Measurements from ENCODE around the gene IFIT3. TPM values are rescaled to one million over a fixed set of nuclear protein-coding genes. Genes with fewer than 3 reads are reported as not detected.

IFIT3 gene
- total and polyA plus RNA-seq, 9 of the 15 experiments (the other 6 are each of a cell fraction or from before 2014, with no cell fraction given): 0.23 to 2.2 (median 0.77) TPM

- TF ChIP-seq KLF6 (CRISPR knock-in tag; IDR thresholded peaks at IDR 0.05; ENCODE audit: borderline replicate concordance) (peak; percentile 94), SMAD4 (CRISPR knock-in tag; conservative IDR thresholded peaks at IDR 0.05) (peak; percentile 94), NCOA2 (IDR thresholded peaks at IDR 0.05; ENCODE audit: partially characterized antibody in 2 of 2) (no peak), HDAC2 (IDR thresholded peaks at IDR 0.05) (no peak), TCF7 (IDR thresholded peaks at IDR 0.05; ENCODE audit: borderline replicate concordance) (no peak), L3MBTL2 (IDR thresholded peaks at IDR 0.05) (no peak), MCM5 (IDR thresholded peaks at IDR 0.05; ENCODE audit: low read depth) (no peak), CEBPZ (IDR thresholded peaks at IDR 0.05; ENCODE audit: borderline replicate concordance, low read depth, low read length) (no peak), CAMTA2 (CRISPR knock-in tag; conservative IDR thresholded peaks at IDR 0.05) (no peak), RNF2 (IDR thresholded peaks at IDR 0.05) (no peak), HDAC8 (tag; IDR thresholded peaks at IDR 0.05) (no peak), POLR2AphosphoS5 (IDR thresholded peaks at IDR 0.05; ENCODE audit: control insufficient read depth, insufficient read depth, low read depth, low read length) (no peak), E2F6 (IDR thresholded peaks at IDR 0.05; ENCODE audit: borderline replicate concordance in 1 of 2, extremely low read depth in 1 of 2, insufficient read depth in 1 of 2, insufficient read length in 1 of 2, low read depth in 1 of 2, low read length in 1 of 2, poor library complexity in 1 of 2, severe bottlenecking in 1 of 2) (no peak), ETV1 (tag; conservative IDR thresholded peaks at IDR 0.05; ENCODE audit: low read depth) (no peak), ZNF232 (CRISPR knock-in tag; IDR thresholded peaks at IDR 0.05) (no peak), KLF1 (tag; IDR thresholded peaks at IDR 0.05) (no peak), ZNF239 (CRISPR knock-in tag; IDR thresholded peaks at IDR 0.05) (peak; percentile 83), ZNF398 (CRISPR knock-in tag; IDR thresholded peaks at IDR 0.05) (peak; percentile 57; the same call in 1 of the 2 replicates), TCFL5 (CRISPR knock-in tag; conservative IDR thresholded peaks at IDR 0.05) (peak; percentile 76; the same call in 1 of the 2 replicates)
- TF ChIP-seq, protein P1, sequence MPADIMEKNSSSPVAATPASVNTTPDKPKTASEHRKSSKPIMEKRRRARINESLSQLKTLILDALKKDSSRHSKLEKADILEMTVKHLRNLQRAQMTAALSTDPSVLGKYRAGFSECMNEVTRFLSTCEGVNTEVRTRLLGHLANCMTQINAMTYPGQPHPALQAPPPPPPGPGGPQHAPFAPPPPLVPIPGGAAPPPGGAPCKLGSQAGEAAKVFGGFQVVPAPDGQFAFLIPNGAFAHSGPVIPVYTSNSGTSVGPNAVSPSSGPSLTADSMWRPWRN (IDR thresholded peaks at IDR 0.05; ENCODE audit: low read depth): no peak
Observed at GRCh38 chr10:89355394-89355931, 27.7 kb downstream of the IFIT3 start (continued).

Data from K562 (cell line).